Esophagus squamous epithelium (tissue), 4 donors: Measurements from ENCODE around the gene SPATA22.

Experiments
- POLR2A ChIP-seq, 4 donors: fragments of 450-650 bp; IDR thresholded peaks; one replicate each; pipeline ENCODE4 v1.6.1; 2017; ENCODE audit warnings: antibody characterized with exemption in 4 of 4, mild to moderate bottlenecking in 4 of 4, moderate library complexity in 3 of 4
- TF ChIP-seq, protein P1 (sequence below), 6 experiments: fragments of 450-650 bp in 4 of 6; fragments of 200-600 bp in 2 of 6; sonication (generic) in 2 of 6; IDR thresholded peaks; one replicate each; pipeline ENCODE4 v1.5.1; 2016 to 2019; ENCODE audit warnings: antibody characterized with exemption in 6 of 6, mild to moderate bottlenecking in 4 of 6, moderate library complexity in 4 of 6

- TF ChIP-seq, protein P1, sequence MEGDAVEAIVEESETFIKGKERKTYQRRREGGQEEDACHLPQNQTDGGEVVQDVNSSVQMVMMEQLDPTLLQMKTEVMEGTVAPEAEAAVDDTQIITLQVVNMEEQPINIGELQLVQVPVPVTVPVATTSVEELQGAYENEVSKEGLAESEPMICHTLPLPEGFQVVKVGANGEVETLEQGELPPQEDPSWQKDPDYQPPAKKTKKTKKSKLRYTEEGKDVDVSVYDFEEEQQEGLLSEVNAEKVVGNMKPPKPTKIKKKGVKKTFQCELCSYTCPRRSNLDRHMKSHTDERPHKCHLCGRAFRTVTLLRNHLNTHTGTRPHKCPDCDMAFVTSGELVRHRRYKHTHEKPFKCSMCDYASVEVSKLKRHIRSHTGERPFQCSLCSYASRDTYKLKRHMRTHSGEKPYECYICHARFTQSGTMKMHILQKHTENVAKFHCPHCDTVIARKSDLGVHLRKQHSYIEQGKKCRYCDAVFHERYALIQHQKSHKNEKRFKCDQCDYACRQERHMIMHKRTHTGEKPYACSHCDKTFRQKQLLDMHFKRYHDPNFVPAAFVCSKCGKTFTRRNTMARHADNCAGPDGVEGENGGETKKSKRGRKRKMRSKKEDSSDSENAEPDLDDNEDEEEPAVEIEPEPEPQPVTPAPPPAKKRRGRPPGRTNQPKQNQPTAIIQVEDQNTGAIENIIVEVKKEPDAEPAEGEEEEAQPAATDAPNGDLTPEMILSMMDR (IDR thresholded peaks at IDR 0.05): no peak
- TF ChIP-seq POLR2A (IDR thresholded peaks at IDR 0.05): no peak
Measured at GRCh38 chr17:3475251-3475685, 3.6 kb upstream of the SPATA22 start.
